Measurements from ENCODE around the gene SPECC1. TPM values are rescaled to one million over a fixed set of nuclear protein-coding genes. Genes with fewer than 3 reads are reported as not detected.

The SPECC1 gene
- total RNA-seq, 1 experiment from 2014 or later: 43.5 TPM

- peaks cover 5% of the 10 kb centered on the region in 2 experiments; a peak in 2 of 4 replicates for H3K4me1 ChIP-seq (ENCODE audit: control insufficient read depth in 1 of 2, insufficient read depth in 2 of 2, low read length in 2 of 2)
- H3K9me3 ChIP-seq (ENCODE audit: control insufficient read depth in 1 of 2, insufficient read depth in 1 of 2, low read depth in 1 of 2, low read length in 2 of 2): no peaks in the 10 kb centered on the region
- H3K9me2 ChIP-seq (ENCODE audit: insufficient read depth): no peaks in the 10 kb centered on the region
- no TSS peak for BruUV-seq (replicated peaks)
- no peak overlapping the region for H3K9ac ChIP-seq (ENCODE audit: low read length)
- POLR2A ChIA-PET: no interaction called here
- no peaks in the 10 kb centered on the region for H4K20me1 ChIP-seq (ENCODE audit: insufficient read depth)
- DNase-seq (ENCODE audit: low read depth, low spot score) (no peak), ATAC-seq (no peak)
- H3K4me2 ChIP-seq (ENCODE audit: low read length): no peak overlapping the region
- H3K27ac ChIP-seq (ENCODE audit: low read depth, low read length): no peak overlapping the region
- no peaks in the 10 kb centered on the region for H3K27me3 ChIP-seq (ENCODE audit: insufficient read depth, low read length)
- RAD21 ChIA-PET (ENCODE audit: low non-redundant PET in 1 of 2, low total read pairs in 2 of 2, uncharacterized antibody in 2 of 2, unreplicated experiment in 2 of 2): no interaction called here
- H3K36me3 ChIP-seq (ENCODE audit: control insufficient read depth in 1 of 2, insufficient read depth in 2 of 2, low read length in 2 of 2): no peaks in the 10 kb centered on the region
- H3K4me3 ChIP-seq (replicated peaks in 1 of 2; ENCODE audit: low read depth in 1 of 2, low read length in 2 of 2): no peak overlapping the region
- CTCF ChIA-PET: interaction anchor here (1.7 to 2.6 kb wide), 2 partner anchors 106 to 128 kb away, joined by 6 to 12 read pairs; no protein-coding TSS in a partner anchor
- intact Hi-C loops (cut with micrococcal nuclease): loop anchor here (1.0 to 2.0 kb wide), 2 partner anchors 105 to 200 kb away; no protein-coding TSS in a partner anchor
- H2AFZ ChIP-seq (ENCODE audit: low read depth, low read length, poor library complexity, severe bottlenecking): no peak overlapping the region
- no peak for TF ChIP-seq ZFX (IDR thresholded peaks at IDR 0.05)
- TF ChIP-seq TCF7L2 (IDR thresholded peaks at IDR 0.05; ENCODE audit: borderline replicate concordance, extremely low read depth, insufficient read depth, insufficient read length): no peak
- no peak for TF ChIP-seq RAD21 (IDR thresholded peaks at IDR 0.05; ENCODE audit: low read depth)
- H3K79me2 ChIP-seq (ENCODE audit: insufficient read depth, low read length): no peaks in the 10 kb centered on the region
Measured at GRCh38 chr17:20120836-20121235, 111.7 kb downstream of the SPECC1 start.

- ChIA-PET RAD21 (ENCODE audit: low non-redundant PET in 1 of 2, low total read pairs in 2 of 2, uncharacterized antibody in 2 of 2, unreplicated experiment in 2 of 2) (no interaction called here), CTCF (interaction anchor here (1.0 to 2.6 kb wide), 3 partner anchors 105 to 198 kb away, joined by 3 to 12 read pairs (median 6); no protein-coding TSS in a partner anchor), POLR2A (no interaction called here)
- Histone ChIP-seq H3K4me2 (ENCODE audit: low read length) (peak overlapping the region; percentile 44), H3K9ac (ENCODE audit: low read length) (no peak overlapping the region), H3K27me3 (ENCODE audit: insufficient read depth, low read length) (no peaks in the 10 kb centered on the region), H3K9me3 (ENCODE audit: control insufficient read depth in 1 of 2, insufficient read depth in 1 of 2, low read depth in 1 of 2, low read length in 2 of 2) (no peaks in the 10 kb centered on the region), H3K27ac (ENCODE audit: low read depth, low read length) (no peak overlapping the region), H4K20me1 (ENCODE audit: insufficient read depth) (no peaks in the 10 kb centered on the region), H3K9me2 (ENCODE audit: insufficient read depth) (no peaks in the 10 kb centered on the region), H3K36me3 (ENCODE audit: control insufficient read depth in 1 of 2, insufficient read depth in 2 of 2, low read length in 2 of 2) (no peaks in the 10 kb centered on the region), H3K79me2 (ENCODE audit: insufficient read depth, low read length) (no peaks in the 10 kb centered on the region), H2AFZ (ENCODE audit: low read depth, low read length, poor library complexity, severe bottlenecking) (no peak overlapping the region), H3K4me1 (ENCODE audit: control insufficient read depth in 1 of 2, insufficient read depth in 2 of 2, low read length in 2 of 2) (peaks cover 5% of the 10 kb centered on the region in 2 experiments; a peak in 2 of 4 replicates), H3K4me3 (replicated peaks in 1 of 2; ENCODE audit: low read depth in 1 of 2, low read length in 2 of 2) (no peak overlapping the region)
- no TSS peak for BruUV-seq (replicated peaks)
- intact Hi-C loops (cut with micrococcal nuclease): loop anchor here (1.0 to 2.0 kb wide), 2 partner anchors 105 to 199 kb away; no protein-coding TSS in a partner anchor
- ATAC-seq: peak; percentile 85
- DNase-seq (ENCODE audit: low read depth, low spot score): peak; percentile 34
- TF ChIP-seq SP1 (IDR thresholded peaks at IDR 0.05; ENCODE audit: low read depth): no peak
- TF ChIP-seq CTCF (IDR thresholded peaks at IDR 0.05 in 2 of 3, conservative IDR thresholded peaks at IDR 0.05 in 1 of 3; ENCODE audit: borderline replicate concordance in 1 of 3, insufficient read depth in 1 of 3, low read depth in 2 of 3, low read length in 2 of 3): peak; percentile 88 to 95 (median 93)
- no peak for TF ChIP-seq SRF (IDR thresholded peaks at IDR 0.05; ENCODE audit: low read depth)
- peak; percentile 88 for TF ChIP-seq RAD21 (IDR thresholded peaks at IDR 0.05; ENCODE audit: low read depth)
- no peak for TF ChIP-seq ZFX (IDR thresholded peaks at IDR 0.05)
Measured at GRCh38 chr17:20121359-20122253, 112.4 kb downstream of the SPECC1 start.

Data from HCT116 (cell line).